C4-2B (cell line): ENCODE data around the gene GNAI2.

Source experiments
- ZFX ChIP-seq: fragments of 450-650 bp; IDR thresholded peaks from 2 replicates; pipeline ENCODE4 v1.6.1; 2017
- TF ChIP-seq, protein P1 (sequence below): fragments of 450-650 bp; conservative IDR thresholded peaks from 2 replicates; pipeline ENCODE4 v1.5.1; 2017; ENCODE audit warnings: mild to moderate bottlenecking

GRCh38 chr3:50215529-50215928 is 20.5 kb upstream of the GNAI2 start:
- TF ChIP-seq, protein P1, sequence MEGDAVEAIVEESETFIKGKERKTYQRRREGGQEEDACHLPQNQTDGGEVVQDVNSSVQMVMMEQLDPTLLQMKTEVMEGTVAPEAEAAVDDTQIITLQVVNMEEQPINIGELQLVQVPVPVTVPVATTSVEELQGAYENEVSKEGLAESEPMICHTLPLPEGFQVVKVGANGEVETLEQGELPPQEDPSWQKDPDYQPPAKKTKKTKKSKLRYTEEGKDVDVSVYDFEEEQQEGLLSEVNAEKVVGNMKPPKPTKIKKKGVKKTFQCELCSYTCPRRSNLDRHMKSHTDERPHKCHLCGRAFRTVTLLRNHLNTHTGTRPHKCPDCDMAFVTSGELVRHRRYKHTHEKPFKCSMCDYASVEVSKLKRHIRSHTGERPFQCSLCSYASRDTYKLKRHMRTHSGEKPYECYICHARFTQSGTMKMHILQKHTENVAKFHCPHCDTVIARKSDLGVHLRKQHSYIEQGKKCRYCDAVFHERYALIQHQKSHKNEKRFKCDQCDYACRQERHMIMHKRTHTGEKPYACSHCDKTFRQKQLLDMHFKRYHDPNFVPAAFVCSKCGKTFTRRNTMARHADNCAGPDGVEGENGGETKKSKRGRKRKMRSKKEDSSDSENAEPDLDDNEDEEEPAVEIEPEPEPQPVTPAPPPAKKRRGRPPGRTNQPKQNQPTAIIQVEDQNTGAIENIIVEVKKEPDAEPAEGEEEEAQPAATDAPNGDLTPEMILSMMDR = no peak
- no peak for TF ChIP-seq ZFX
